Neuronal stem cell (in vitro differentiated cells): ENCODE measurements around the gene ATAT1.

ENCODE experiments used
- DNase-seq: peaks from one replicate; pipeline ENCODE4 v3.0.0-alpha.2; 2013; ENCODE audit warnings: low spot score
- H2AFZ ChIP-seq: one replicate; pipeline ENCODE4 v1.6.1; 2013; ENCODE audit warnings: mild to moderate bottlenecking, low read length, inconsistent platforms
- H2AK5ac ChIP-seq: 2 replicates; pipeline ENCODE4 v1.6.1; 2013; ENCODE audit warnings: low read depth, mild to moderate bottlenecking, inconsistent platforms, low read length, moderate library complexity, mixed read lengths
- H2BK120ac ChIP-seq: 2 replicates; pipeline ENCODE4 v1.6.1; 2013; ENCODE audit warnings: low read depth, mild to moderate bottlenecking, inconsistent platforms, low read length, moderate library complexity, mixed read lengths
- H2BK12ac ChIP-seq: one replicate; pipeline ENCODE4 v1.6.1; 2013; ENCODE audit warnings: low read length, inconsistent platforms
- H2BK15ac ChIP-seq: 2 replicates; pipeline ENCODE4 v1.6.1; 2013; ENCODE audit warnings: mild to moderate bottlenecking, low read length, inconsistent platforms, mixed read lengths
- H2BK5ac ChIP-seq: one replicate; pipeline ENCODE4 v1.6.1; 2013; ENCODE audit warnings: inconsistent platforms, mild to moderate bottlenecking, low read length, moderate library complexity
- H3K14ac ChIP-seq: one replicate; pipeline ENCODE4 v1.6.1; 2013; ENCODE audit warnings: low read length, inconsistent platforms
- H3K18ac ChIP-seq: 2 replicates; pipeline ENCODE4 v1.6.1; 2013; ENCODE audit warnings: low read length, inconsistent platforms
- H3K23ac ChIP-seq: 2 replicates; pipeline ENCODE4 v1.6.1; 2013; ENCODE audit warnings: low read depth, mild to moderate bottlenecking, mixed read lengths, low read length, inconsistent platforms; ENCODE audit not compliant: poor library complexity
- H3K27ac ChIP-seq: replicated peaks from 3 replicates; pipeline ENCODE4 v1.5.1; 2013; ENCODE audit warnings: low read length, inconsistent platforms
- H3K27me3 ChIP-seq, 3 experiments: 2 replicates each; pipeline ENCODE4 v1.6.1; 2013; ENCODE audit warnings: low read length in 3 of 3, mild to moderate bottlenecking in 2 of 3, inconsistent platforms in 1 of 3, low read depth in 1 of 3, mixed read lengths in 1 of 3, moderate library complexity in 1 of 3; ENCODE audit not compliant: control insufficient read depth in 3 of 3, insufficient read depth in 3 of 3
- H3K36me3 ChIP-seq, 2 donors: replicated peaks in 1 of 2; 2 replicates each; pipeline ENCODE4 v1.6.1; 2013; ENCODE audit warnings: low read length in 2 of 2; ENCODE audit not compliant: control insufficient read depth in 2 of 2, insufficient read depth in 2 of 2
- H3K4ac ChIP-seq: 2 replicates; pipeline ENCODE4 v1.6.1; 2013; ENCODE audit warnings: inconsistent platforms, mild to moderate bottlenecking, low read length, moderate library complexity
- H3K4me1 ChIP-seq, 2 donors: 1 replicate in 1 of 2; 2 replicates in 1 of 2; pipeline ENCODE4 v1.6.1; 2013; ENCODE audit warnings: low read length in 2 of 2, low read depth in 1 of 2; ENCODE audit not compliant: control insufficient read depth in 2 of 2, insufficient read depth in 1 of 2
- H3K4me2 ChIP-seq: one replicate; pipeline ENCODE4 v1.6.1; 2013; ENCODE audit warnings: mild to moderate bottlenecking, low read length, inconsistent platforms; ENCODE audit not compliant: insufficient read depth, poor library complexity, severe bottlenecking
- H3K4me3 ChIP-seq, 2 donors: 2 replicates each; pipeline ENCODE4 v1.5.1; 2013; ENCODE audit warnings: low read length in 2 of 2, mild to moderate bottlenecking in 2 of 2, inconsistent platforms in 1 of 2, moderate library complexity in 1 of 2
- H3K79me1 ChIP-seq: one replicate; pipeline ENCODE4 v1.6.1; 2013; ENCODE audit warnings: low read depth, mild to moderate bottlenecking, inconsistent platforms, low read length, moderate library complexity
- H3K9ac ChIP-seq: one replicate; pipeline ENCODE4 v1.6.1; 2013; ENCODE audit warnings: mild to moderate bottlenecking, low read depth, low read length, inconsistent platforms; ENCODE audit not compliant: poor library complexity
- H3K9me3 ChIP-seq, 2 donors: replicated peaks in 1 of 2; 2 replicates each; pipeline versions ENCODE3 to v1.6.1; 2013; ENCODE audit warnings: low read length in 2 of 2, mild to moderate bottlenecking in 2 of 2, inconsistent platforms in 1 of 2, low read depth in 1 of 2, mixed read lengths in 1 of 2, moderate library complexity in 1 of 2; ENCODE audit not compliant: control insufficient read depth in 2 of 2, insufficient read depth in 1 of 2
- H4K8ac ChIP-seq: one replicate; pipeline ENCODE4 v1.6.1; 2013; ENCODE audit warnings: low read depth, mild to moderate bottlenecking, inconsistent platforms, low read length, moderate library complexity
- H4K91ac ChIP-seq: one replicate; pipeline ENCODE4 v1.6.1; 2013; ENCODE audit warnings: low read length, low read depth, mild to moderate bottlenecking, inconsistent platforms; ENCODE audit not compliant: poor library complexity
- WGBS, 2 donors: extraction: QIAGEN DNeasy Blood & Tissue Kit; methylation state at CpG; one replicate each; pipeline ENCODE4 v1.1.7; 2013; ENCODE audit warnings: missing lambda C conversion rate in 2 of 2, mixed read lengths in 1 of 2; ENCODE audit not compliant: insufficient read length in 2 of 2, insufficient replicate concordance in 1 of 2; ENCODE audit errors: extremely low coverage in 2 of 2; 5-methylcytosine and 5-hydroxymethylcytosine counted together

The ATAT1 gene

GRCh38 chr6:30670760-30671527, 44.3 kb downstream of the ATAT1 start:
- H4K8ac ChIP-seq = no peak overlapping the region
- no peak overlapping the region for H3K23ac ChIP-seq
- H3K9me3 ChIP-seq = no peaks in the 10 kb centered on the region
- no peak overlapping the region for H2BK15ac ChIP-seq
- no peak overlapping the region for H3K27ac ChIP-seq
- no peak overlapping the region for H2BK5ac ChIP-seq
- no peak overlapping the region for H2AFZ ChIP-seq
- H3K79me1 ChIP-seq = peaks cover 7% of the 10 kb centered on the region
- peak overlapping the region; percentile 44 for H3K9ac ChIP-seq
- no peak overlapping the region for H3K14ac ChIP-seq
- H2BK12ac ChIP-seq = no peak overlapping the region
- H3K4ac ChIP-seq = no peak overlapping the region
- WGBS, 2 donors = no CpG with 5 or more reads among the region's 27 CpGs
- peaks cover 13 to 49% of the 10 kb centered on the region in 2 donors for H3K36me3 ChIP-seq
- H3K4me2 ChIP-seq = no peak overlapping the region
- H3K4me3 ChIP-seq = no peak overlapping the region
- H2BK120ac ChIP-seq = no peak overlapping the region
- H3K4me1 ChIP-seq = peaks cover 0 to 4% of the 10 kb centered on the region in 2 donors
- no peaks in the 10 kb centered on the region for H3K27me3 ChIP-seq
- no peak overlapping the region for H3K18ac ChIP-seq
- no peak for DNase-seq
- no peak overlapping the region for H2AK5ac ChIP-seq
- H4K91ac ChIP-seq = no peak overlapping the region

DNA sequence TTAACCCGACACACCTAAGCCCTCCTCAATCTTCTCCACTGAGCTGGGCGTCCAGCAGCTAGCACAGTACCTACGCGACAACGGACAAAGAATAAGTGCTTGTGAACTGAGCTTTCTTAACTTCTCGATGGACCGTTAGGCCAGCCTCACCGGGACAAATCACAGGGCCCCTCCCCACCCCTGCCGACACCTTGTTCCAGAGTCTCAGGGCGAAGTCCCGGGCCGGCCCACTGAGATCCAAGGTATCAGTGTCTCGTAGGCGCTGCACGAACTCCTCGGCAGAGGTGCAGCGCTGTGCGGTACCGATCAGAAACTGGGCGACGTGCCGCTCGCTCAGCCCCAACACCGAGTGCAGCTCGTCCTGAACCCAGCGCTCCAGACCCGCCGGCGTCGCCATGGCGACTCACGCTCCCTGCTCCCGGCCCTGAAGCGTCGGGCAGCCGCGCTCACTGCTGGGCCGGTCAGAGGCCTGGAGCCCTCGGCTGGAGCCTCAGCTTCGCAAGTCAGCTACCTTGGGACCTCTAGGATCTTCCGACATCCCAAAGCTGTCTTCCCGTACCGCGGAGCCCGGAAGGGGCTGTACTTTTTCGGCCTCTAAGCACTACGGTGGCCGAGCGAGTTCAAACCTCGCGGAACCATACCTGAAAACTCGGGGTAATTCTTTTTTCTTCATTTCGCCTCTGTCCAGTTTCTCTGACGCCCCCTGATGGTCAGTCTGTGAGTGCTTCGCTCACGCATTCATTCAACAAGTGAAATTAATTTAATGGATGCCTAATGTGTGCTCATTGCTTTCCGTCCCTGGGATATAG, 46.0 kb downstream of the ATAT1 start, which contains the start of gene DHX16:
Gene DHX16 (minus strand): TSS at position 562 of the 809 bp plus-strand sequence. CDS start 165 bp downstream, at position 397.
- Histone ChIP-seq H2BK15ac (no peak within 1 kb of the TSS), H3K36me3 (peaks cover 27 to 50% of the 10 kb centered on the region in 2 donors), H3K27ac (peak within 1 kb of the TSS; percentile 54), H3K79me1 (peaks cover 7% of the 10 kb centered on the region), H3K9me3 (no peaks in the 10 kb centered on the region), H2AFZ (peak within 1 kb of the TSS; percentile 87), H4K8ac (no peak within 1 kb of the TSS), H4K91ac (no peak within 1 kb of the TSS), H3K18ac (peak within 1 kb of the TSS; percentile 79), H3K9ac (peak within 1 kb of the TSS; percentile 99), H3K4ac (no peak within 1 kb of the TSS), H3K14ac (peak within 1 kb of the TSS; percentile 83), H3K4me1 (peaks cover 0 to 4% of the 10 kb centered on the region in 2 donors), H2BK12ac (no peak within 1 kb of the TSS), H3K27me3 (no peaks in the 10 kb centered on the region), H2BK5ac (peak within 1 kb of the TSS; percentile 88), H3K4me2 (peak within 1 kb of the TSS; percentile 79), H2BK120ac (no peak within 1 kb of the TSS), H2AK5ac (peak within 1 kb of the TSS; percentile 58), H3K23ac (peak within 1 kb of the TSS; percentile 76), H3K4me3 (peak within 1 kb of the TSS; percentile 85 to 97)
- no CpG with 5 or more reads among the region's 57 CpGs for WGBS, 2 donors
- peak; percentile 94 for DNase-seq

DNA sequence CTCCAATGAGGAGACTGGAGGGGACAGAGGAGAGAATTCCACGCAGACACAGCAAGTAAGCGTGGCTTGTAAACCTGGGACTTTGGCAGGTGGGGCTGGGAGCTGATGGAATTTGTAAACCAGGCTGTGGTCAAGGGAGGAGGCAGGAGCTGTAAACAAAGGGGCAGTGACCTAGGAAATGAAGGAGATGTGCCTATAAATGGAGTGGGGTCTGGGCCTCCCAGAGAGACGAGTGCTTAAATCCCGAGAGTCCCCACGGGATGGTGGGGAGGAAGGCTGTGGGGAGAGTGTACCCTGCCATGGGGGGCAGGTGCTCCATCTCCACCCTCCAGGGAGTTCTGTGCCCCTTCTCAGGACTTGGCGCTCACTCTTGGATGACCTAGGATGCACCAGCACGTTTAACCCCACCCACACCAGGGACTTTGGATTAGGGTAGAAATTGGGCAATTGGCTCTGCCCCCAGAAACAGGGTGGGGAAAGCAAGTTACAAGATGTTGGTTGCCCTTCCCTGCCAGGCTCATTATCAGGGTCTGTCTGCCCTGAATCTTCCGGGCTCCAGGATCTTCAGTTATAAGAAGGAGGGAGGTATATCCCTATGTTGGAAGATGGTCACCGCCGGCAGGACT, 50.1 kb downstream of the ATAT1 start:
- H2BK120ac ChIP-seq = no peak overlapping the region
- H4K8ac ChIP-seq = no peak overlapping the region
- no CpG with 5 or more reads among the region's 10 CpGs for WGBS, 2 donors
- no peak overlapping the region for H3K9ac ChIP-seq
- no peak overlapping the region for H3K27ac ChIP-seq
- no peak overlapping the region for H3K4me3 ChIP-seq
- no peaks in the 10 kb centered on the region for H3K9me3 ChIP-seq
- H2AFZ ChIP-seq = no peak overlapping the region
- H2BK5ac ChIP-seq = peak overlapping the region; percentile 24
- H2AK5ac ChIP-seq = no peak overlapping the region
- no peak overlapping the region for H2BK15ac ChIP-seq
- H3K4me2 ChIP-seq = no peak overlapping the region
- H3K4ac ChIP-seq = no peak overlapping the region
- no peaks in the 10 kb centered on the region for H3K27me3 ChIP-seq
- no peak overlapping the region for H3K14ac ChIP-seq
- peaks cover 23 to 54% of the 10 kb centered on the region in 2 donors for H3K36me3 ChIP-seq
- no peak overlapping the region for H4K91ac ChIP-seq
- no peak overlapping the region for H3K18ac ChIP-seq
- no peak overlapping the region for H3K23ac ChIP-seq
- H2BK12ac ChIP-seq = no peak overlapping the region
- DNase-seq = no peak
- peaks cover 6% of the 10 kb centered on the region for H3K79me1 ChIP-seq
- peaks cover 8 to 12% of the 10 kb centered on the region in 2 donors for H3K4me1 ChIP-seq
